Prostate gland (tissue), 2 donors: ENCODE results near the gene PDE4D. TPM values are rescaled to one million over a fixed set of nuclear protein-coding genes. Genes with fewer than 3 reads are reported as not detected.
A peak's percentile ranks its signal among the peaks of the same experiment; 100 is the strongest.

Source experiments
- DNase-seq: peaks from one replicate; pipeline ENCODE4 v3.0.0-alpha.2; 2019; ENCODE audit warnings: low spot score
- H3K27ac ChIP-seq, 2 donors: fragments of 200-600 bp; sonication (generic); 2 replicates each; pipeline ENCODE4 v1.5.1; 2017 to 2019
- H3K27me3 ChIP-seq: fragments of 200-600 bp; sonication (generic); replicated peaks from 2 replicates; pipeline ENCODE4 v1.5.1; 2019; ENCODE audit not compliant: insufficient read depth
- H3K36me3 ChIP-seq, 2 donors: fragments of 200-600 bp; sonication (generic); 1 replicate in 1 of 2; 2 replicates in 1 of 2; pipeline versions ENCODE4 v1.5.1 to v1.8.1; 2017 to 2019
- H3K4me1 ChIP-seq: fragments of 200-600 bp; sonication (generic); replicated peaks from 2 replicates; pipeline ENCODE4 v1.5.1; 2019
- H3K4me3 ChIP-seq, 2 donors: fragments of 200-600 bp; sonication (generic); 2 replicates each; pipeline ENCODE4 v1.5.1; 2017 to 2019
- H3K9me3 ChIP-seq: fragments of 200-600 bp; sonication (generic); 2 replicates; pipeline ENCODE4 v1.5.1; 2017
- CTCF ChIP-seq, 4 experiments: fragments of 200-600 bp in 2 of 4; fragments of 450-650 bp in 2 of 4; sonication (generic) in 2 of 4; IDR thresholded peaks; 1 replicate in 3 of 4; 2 replicates in 1 of 4; pipeline ENCODE4 v1.5.1; 2016 to 2019; ENCODE audit warnings: antibody characterized with exemption in 4 of 4, mild to moderate bottlenecking in 2 of 4, moderate library complexity in 2 of 4
- POLR2A ChIP-seq: fragments of 450-650 bp; IDR thresholded peaks from one replicate; pipeline ENCODE4 v1.6.1; 2016; ENCODE audit warnings: antibody characterized with exemption, mild to moderate bottlenecking
- POLR2AphosphoS5 ChIP-seq: sonication (generic); formaldehyde crosslinking; IDR thresholded peaks from one replicate; pipeline ENCODE4 v1.6.1; 2017; ENCODE audit warnings: antibody characterized with exemption
- WGBS: methylation state at CpG from one replicate; pipeline ENCODE4 v1.1.5; 2018; 5-methylcytosine and 5-hydroxymethylcytosine counted together
- intact Hi-C: fragments of 100-400 bp; cut with DNase I; formaldehyde crosslinking; loops from one replicate; pipeline ENCODE4 v1.14.2; 2022
- microRNA counts, 2 donors: library from miRNA; unstranded; fragments of <30 nt; microRNA quantifications; one replicate each; lab custom pipeline; 2016 to 2017
- microRNA-seq: library from miRNA; unstranded; fragments of <30 nt; microRNA quantifications from one replicate; pipeline ENCODE4, GENCODE V29; 2016
- small RNA-seq, 2 donors: library from RNA; depleted of rRNA; stranded (forward); fragments of <200 nt; gene quantifications; one replicate each; pipeline ENCODE3, GENCODE V24; 2016
- total RNA-seq, 2 donors: library from RNA; depleted of rRNA; stranded (reverse); fragments of >200 nt; gene quantifications; one replicate each; pipeline ENCODE4 v1.1.0, GENCODE V29; 2016

Gene PDE4D
- total RNA-seq, 2 donors from 2014 or later: 64.2 to 75.6 TPM

- Histone ChIP-seq H3K27ac (peak overlapping the region; percentile 74 to 77), H3K4me1 (no peaks in the 10 kb centered on the region), H3K36me3 (no peaks in the 10 kb centered on the region), H3K4me3 (peak overlapping the region in 1 of 2 donors; percentile 2), H3K9me3 (no peaks in the 10 kb centered on the region), H3K27me3 (no peaks in the 10 kb centered on the region)
- peak in 1 of 4 experiments; percentile 35 for TF ChIP-seq CTCF (IDR thresholded peaks at IDR 0.05)
- peak; percentile 80 for TF ChIP-seq POLR2AphosphoS5
- TF ChIP-seq POLR2A: no peak
- WGBS: 23% methylated on average over 15 of the region's 15 CpGs
- intact Hi-C loops: no loop called here
- DNase-seq: peak; percentile 88
These were observed 970.9 kb downstream of the PDE4D start for GRCh38 chr5:58922461-58923171.

GRCh38 chr5:58921159-58921558 lies 972.4 kb downstream of the PDE4D start:
- no peaks in the 10 kb centered on the region for H3K27me3 ChIP-seq
- TF ChIP-seq CTCF (IDR thresholded peaks at IDR 0.05): no peak
- TF ChIP-seq POLR2A: no peak
- no peak for TF ChIP-seq POLR2AphosphoS5
- H3K27ac ChIP-seq: peak overlapping the region; percentile 74 to 77
- no peaks in the 10 kb centered on the region for H3K36me3 ChIP-seq
- intact Hi-C loops: no loop called here
- H3K9me3 ChIP-seq: no peaks in the 10 kb centered on the region
- 28% methylated on average over 1 of the region's 1 CpG for WGBS
- H3K4me3 ChIP-seq: no peak overlapping the region
- no peaks in the 10 kb centered on the region for H3K4me1 ChIP-seq
- no peak for DNase-seq

- DNase-seq: no peak
- no peak overlapping the region for H3K27ac ChIP-seq
- H3K27me3 ChIP-seq: no peaks in the 10 kb centered on the region
- H3K9me3 ChIP-seq: no peaks in the 10 kb centered on the region
- no peaks in the 10 kb centered on the region for H3K4me1 ChIP-seq
- TF ChIP-seq CTCF (IDR thresholded peaks at IDR 0.05) (no peak), POLR2A (no peak), POLR2AphosphoS5 (no peak)
- H3K36me3 ChIP-seq: no peaks in the 10 kb centered on the region
- 79% methylated on average over 5 of the region's 5 CpGs for WGBS
- H3K4me3 ChIP-seq: no peak overlapping the region
- intact Hi-C loops: no loop called here
These were observed 973.7 kb downstream of the PDE4D start for GRCh38 chr5:58919833-58920232.

MicroRNA genes within 50 kb of the gene (microRNA counts, 767-probe panel; counts per million panel counts)
- microRNA hsa-miR-582-3p (lab: Ali Mortazavi, UCI) (431 to 659 counts per million in 2 donors), microRNA hsa-miR-582-5p (lab: Ali Mortazavi, UCI) (431 to 1,631 counts per million in 2 donors)

Small RNA genes lying within 50 kb of the gene (microRNA-seq; reads per million reads assigned to microRNA genes)
- 28.2 reads per million, percentile 61 among the genes with 10 or more reads in this experiment for gene MIR582

Small RNA genes lying within 50 kb of the gene (small RNA-seq; reads per million reads assigned to genes)
- gene MIR582: 37.6 to 39.6 reads per million in 2 donors
